ENCODE measurements around the gene LENG1.

The LENG1 gene

GRCh38 chr19:54137699-54138488 lies 21.6 kb downstream of the LENG1 start, which contains the start of gene CNOT3:
CNOT3 (plus strand) TSS chr19:54137762; CDS start chr19:54142979, 5,217 bp downstream.
- peak; percentile 35 for DNase-seq

- DNase-seq: peak; percentile 99
Observed at GRCh38 chr19:54136864-54137698, 22.4 kb downstream of the LENG1 start.

- DNase-seq: no peak
Observed at GRCh38 chr19:54136086-54136863, 23.2 kb downstream of the LENG1 start.

GRCh38 chr19:54133957-54134590 lies 25.4 kb downstream of the LENG1 start:
- DNase-seq: no peak

GRCh38 chr19:54133312-54133956 lies 26.1 kb downstream of the LENG1 start:
- DNase-seq: no peak

- no peak for DNase-seq
Observed at GRCh38 chr19:54129617-54129996, 29.9 kb downstream of the LENG1 start.

GRCh38 chr19:54128796-54129616 lies 30.5 kb downstream of the LENG1 start:
- no peak for DNase-seq

GRCh38 chr19:54128441-54128725 lies 31.1 kb downstream of the LENG1 start:
- no peak for DNase-seq

- DNase-seq: no peak
Observed at GRCh38 chr19:54127688-54128440, 31.7 kb downstream of the LENG1 start.

GRCh38 chr19:54125713-54126112 lies 33.8 kb downstream of the LENG1 start:
- DNase-seq: no peak

- no peak for DNase-seq
Observed at GRCh38 chr19:54124393-54124792, 35.1 kb downstream of the LENG1 start.

- no peak for DNase-seq
Observed at GRCh38 chr19:54123682-54124081, 35.8 kb downstream of the LENG1 start.

GRCh38 chr19:54121259-54121658 lies 38.3 kb downstream of the LENG1 start:
- no peak for DNase-seq

GRCh38 chr19:54115109-54116063 lies 44.1 kb downstream of the LENG1 start, which contains the start of the genes PRPF31 and TFPT:
PRPF31 (plus strand) TSS chr19:54115754; CDS start chr19:54118279, 2,525 bp downstream.
TFPT (minus strand) TSS chr19:54115657; CDS start chr19:54115269, 388 bp downstream.
- peak; percentile 97 for DNase-seq

- DNase-seq: peak; percentile 35
Observed at GRCh38 chr19:54114340-54115108, 45.0 kb downstream of the LENG1 start.

- DNase-seq: no peak
Observed at GRCh38 chr19:54109651-54110050, 49.9 kb downstream of the LENG1 start.

GRCh38 chr19:54108496-54108895 lies 51.0 kb downstream of the LENG1 start:
- DNase-seq: no peak

- no peak for DNase-seq
Observed at GRCh38 chr19:54107876-54108490, 51.5 kb downstream of the LENG1 start.
